HG03521 (cell line): ENCODE results near the gene CDCP1.
"Not testable (repeated sequence)": the region's sequence is repeated elsewhere in the genome, so short reads cannot be mapped to it uniquely, and the experiment has no call there.

ENCODE experiments used
- ATAC-seq: cut with Tn5 transposase; IDR thresholded peaks from one replicate; pipeline ENCODE4 v1.9.1; 2021; ENCODE audit warnings: mild to moderate bottlenecking, moderate library complexity; ENCODE audit not compliant: unreplicated experiment

The CDCP1 gene

DNA sequence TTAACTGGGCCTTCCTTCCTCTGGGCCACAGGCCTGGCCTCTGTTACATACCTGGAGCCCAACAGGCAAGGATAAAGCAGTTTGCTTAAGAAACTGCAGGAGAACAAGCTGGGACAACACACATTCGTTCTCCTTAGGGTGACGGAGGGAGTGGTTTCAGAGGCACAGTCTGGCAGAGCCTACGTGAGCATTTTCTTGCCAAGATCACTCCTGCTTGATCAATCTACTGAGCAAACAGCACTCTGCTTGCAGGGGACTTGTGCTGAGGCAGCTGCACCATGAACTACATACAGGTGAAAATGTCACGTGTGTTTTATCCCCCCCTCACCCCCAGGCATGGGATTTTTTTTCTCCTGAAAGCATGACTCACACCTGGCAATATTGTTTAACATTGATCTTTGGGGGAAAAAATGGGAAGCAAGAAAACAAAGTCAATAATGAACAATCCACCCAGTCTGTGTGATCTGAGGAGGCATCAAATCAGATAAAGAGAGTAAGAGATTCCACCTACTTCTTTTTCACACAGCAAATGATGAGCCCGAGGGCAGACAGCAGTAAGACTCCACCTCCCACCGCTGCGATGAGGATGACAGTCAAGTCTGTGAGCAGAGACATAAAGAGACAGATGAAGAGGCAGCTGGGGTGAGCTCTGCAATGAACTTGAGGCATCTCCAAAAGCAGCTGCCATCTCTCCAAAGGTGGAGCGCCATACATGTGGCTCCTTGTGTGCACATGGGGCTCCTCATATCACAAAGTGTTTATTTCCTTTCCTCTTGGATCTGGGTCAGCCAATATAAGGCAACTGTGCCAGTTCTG, 57.4 kb downstream of the CDCP1 start:
- ATAC-seq: no peak

DNA sequence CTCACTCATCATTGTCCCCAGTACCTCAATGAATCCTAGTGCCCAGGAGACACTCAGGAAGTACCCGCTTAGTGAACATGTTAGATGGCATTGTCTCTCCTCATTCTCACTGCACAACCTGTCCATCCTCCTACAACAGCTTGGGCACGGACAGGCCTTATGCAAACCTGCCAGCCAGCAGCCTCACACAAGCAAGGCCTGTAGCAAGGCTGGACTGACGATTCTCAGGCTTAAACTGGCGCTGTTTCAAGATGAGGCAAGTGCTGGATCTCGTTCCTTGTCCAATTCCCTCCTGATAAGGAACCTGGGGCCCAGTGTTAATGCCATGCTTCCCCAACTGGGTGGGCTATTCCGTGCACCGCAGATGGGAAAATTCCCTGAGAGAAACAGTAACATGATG, 59.0 kb downstream of the CDCP1 start:
- ATAC-seq: no peak

DNA sequence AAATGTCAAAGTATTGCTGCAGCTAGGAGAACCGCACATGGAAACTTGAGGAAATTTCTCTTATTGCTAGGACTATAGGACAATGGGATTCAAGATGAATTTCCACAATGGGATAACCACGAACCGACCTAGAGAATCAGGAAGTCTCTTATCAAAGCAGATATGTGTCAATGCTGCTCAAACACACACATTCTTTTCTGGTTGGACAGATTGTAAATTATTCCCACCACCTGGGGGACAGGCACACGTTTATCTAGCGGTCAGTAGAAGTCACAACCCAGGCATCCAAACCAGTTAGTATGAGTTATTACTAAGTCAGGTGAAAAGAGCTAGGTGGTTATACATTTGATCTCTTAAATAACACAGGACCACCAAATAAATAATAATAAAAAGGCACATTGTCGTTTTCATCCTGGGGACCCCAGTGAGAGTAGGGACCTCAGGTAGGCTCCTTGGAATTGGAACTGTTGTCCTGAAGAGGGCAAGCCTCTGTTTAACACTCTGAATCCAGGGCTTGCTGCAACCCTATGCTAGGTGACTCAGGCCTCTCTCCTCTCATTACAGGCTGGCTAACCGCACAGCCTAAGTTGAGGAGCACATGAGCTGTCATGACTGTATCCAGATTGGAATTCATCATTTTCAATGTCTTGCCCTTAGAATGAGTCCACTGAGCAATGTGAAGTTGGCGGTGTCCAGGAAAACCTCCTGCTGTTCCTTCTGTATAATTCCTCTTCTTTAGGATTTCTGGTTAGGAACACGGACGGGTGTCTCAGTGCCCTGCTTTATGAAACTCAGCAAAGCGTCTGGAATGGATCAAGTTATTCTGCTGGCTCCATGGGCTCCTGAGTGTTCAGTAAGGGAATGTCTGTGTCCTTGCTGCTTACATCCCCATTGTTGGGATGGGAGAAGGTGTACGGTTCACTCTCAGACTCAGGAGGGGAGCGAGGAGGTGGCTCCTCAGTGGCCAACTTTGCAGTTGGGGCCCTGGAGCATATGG, 61.1 kb downstream of the CDCP1 start:
- ATAC-seq: no peak

DNA sequence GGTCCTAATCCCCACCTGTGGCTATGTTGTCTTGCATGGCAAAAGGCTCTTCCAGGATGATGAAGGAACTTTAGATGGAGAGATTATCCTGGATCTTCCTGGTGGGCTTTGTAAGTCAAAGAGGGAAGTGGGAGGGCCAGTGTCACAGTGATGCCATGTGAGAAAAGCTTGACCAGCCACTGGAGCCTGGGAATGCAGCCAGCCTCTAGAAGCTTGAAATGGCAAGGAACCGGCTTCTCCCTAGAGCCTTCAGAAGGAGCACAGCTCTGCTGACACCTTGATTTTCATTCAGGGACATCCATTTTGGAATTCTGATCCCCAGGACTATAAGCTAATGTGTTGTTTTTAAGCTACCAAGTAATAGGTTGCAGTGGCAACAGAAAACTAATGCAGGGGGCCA, 61.8 kb downstream of the CDCP1 start:
- ATAC-seq: no peak

DNA sequence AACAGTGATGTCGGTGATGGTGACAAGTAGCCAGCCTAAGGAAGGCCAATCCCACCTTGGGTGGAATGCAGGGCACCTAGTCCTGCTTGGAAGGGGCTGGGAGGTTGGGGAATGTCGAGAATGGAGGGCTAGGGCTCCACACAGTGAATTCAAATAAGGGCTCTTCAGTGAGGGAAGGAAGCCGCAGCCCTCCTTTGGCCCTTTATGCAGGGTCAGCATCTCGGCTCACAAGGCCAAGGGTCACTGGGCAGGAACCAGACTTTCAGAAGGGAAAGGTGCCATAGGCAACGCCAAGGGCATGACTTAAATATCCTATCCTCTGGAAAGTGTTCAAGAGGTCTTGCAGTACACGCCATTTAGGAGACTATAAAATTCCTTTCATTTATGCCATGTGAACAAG, 63.2 kb downstream of the CDCP1 start:
- no peak for ATAC-seq

DNA sequence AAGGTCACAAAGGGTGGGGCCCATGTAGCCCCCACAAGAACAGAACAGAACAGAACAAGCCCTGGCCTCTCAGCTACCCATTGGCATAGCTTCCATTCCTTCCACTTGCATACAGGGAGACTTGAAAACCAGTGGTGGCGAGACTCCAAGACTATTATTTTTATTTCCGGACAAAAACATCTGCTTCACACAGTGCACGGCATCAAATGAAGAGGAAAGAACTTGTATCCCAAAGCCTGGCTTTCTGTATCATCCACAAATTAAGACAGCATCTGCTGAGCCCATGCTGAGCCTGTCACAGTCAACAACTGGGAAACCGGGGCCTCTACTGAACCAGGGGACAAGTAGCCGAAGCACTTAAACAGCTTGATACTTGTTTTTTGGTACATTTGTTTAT, 64.0 kb downstream of the CDCP1 start:
- ATAC-seq: no peak

DNA sequence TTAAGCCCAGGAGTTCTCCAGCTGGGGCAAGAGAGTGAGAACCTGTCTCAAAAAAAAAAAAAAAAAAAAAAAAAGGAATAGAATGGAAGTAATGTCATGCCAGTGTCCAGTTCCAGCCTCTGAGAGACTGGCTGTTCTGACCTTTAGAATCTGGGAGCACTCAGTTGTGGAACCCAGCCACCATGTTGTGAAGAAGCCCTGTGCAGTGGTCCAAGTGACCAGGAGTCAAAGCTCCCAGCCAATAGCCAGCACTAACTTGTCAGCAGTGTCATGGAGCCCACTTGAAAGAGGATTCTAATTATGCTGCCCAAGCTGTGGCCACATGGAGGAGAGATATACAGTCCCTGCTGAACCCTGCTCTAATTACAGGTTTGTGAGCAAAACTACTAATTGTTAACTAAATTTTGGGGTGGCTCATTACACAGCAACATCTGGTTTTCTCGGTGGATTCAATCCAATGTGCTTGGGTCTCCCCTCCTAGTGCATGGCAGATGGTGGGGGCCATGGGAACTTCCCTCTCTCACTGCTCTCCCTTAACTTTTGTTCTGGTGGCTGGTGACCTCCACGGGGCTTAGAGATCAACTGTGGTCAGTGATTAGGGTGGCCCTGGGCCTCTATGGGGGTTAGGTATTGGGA, 64.6 kb downstream of the CDCP1 start:
- ATAC-seq: no peak

DNA sequence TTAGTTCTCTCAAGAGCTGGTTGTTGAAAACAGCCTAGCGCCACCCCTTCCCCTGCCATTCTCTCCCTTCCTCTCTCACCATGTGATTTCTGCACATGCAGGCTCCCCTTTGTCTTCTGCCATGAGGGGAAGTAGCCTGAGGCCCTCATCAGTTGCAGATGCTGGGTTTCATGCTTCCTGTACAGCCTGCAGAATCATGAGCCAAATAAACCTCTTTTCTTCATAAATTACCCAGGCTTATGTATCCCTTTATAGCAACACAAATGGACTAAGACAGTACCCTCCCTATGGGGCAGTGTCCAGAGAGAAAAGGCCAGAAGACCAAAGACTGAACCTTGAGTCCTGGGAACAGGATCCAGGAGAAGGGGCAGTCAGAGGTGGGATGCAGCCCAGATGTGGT, 65.4 kb downstream of the CDCP1 start:
- ATAC-seq: no peak

DNA sequence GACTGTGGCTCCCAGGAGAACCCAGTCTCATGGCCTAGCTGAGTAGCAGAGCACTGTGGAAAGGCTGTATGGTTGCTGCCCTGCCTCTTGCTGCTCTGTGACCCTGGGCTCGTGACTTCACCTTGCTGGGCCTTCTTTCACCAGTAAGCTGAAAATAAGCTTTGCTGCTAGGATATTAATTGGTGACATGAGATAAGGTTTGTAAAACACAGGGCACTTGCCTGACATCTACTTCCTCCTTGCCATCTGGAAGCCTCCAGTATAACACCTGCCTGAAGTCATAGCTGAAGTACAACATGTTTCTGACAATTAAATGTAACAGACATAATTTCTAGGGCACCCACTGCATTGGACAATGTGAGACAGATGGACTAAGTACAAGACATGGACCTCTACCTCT, 66.5 kb downstream of the CDCP1 start:
- no peak for ATAC-seq

DNA sequence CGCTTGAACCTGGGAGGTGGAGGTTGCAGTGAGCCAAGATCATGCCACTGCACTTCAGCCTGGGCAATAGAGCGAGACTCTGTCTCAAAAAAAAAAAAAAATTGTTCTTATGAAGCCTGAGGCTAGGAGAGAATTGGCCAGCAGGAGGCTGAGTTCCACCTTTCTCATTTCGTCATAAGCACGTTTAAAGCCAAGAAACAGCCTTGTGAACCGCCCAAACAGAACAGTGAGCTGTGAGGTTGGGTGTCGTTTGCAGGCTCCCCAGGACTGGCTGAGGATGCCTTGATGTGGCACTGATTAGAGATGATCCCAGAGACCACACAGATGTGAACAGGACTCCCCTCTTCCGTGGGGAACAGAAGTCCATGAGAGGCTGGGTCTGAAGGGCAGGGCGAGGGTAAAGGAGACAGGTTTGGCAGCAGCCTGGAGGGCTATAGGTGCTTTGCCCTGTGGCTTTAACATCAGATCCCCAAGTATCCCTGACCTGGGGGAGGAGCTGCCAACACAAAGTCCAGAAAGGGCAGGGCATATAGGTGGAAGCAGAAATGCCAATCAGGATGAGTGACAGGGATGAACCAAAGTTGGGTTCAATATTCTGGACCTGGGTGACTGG, 67.2 kb downstream of the CDCP1 start:
- ATAC-seq: no peak

DNA sequence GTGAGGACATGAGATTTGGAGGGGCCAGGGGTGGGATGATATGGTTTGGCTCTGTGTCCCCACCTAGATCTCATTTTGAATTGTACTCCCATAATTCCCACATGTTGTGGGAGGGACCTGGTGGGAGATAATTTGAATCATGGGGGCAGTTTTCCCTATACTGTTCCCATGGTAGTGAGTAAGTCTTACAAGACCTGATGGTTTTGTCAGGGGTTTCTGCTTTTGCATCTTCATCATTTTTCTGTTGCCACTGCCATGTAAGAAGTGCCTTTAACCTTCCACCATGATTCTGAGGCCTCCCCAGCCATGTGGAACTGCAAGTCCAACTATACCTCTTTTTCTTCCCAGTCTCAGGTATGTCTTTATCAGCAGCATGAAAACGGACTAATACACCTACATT, 67.9 kb downstream of the CDCP1 start:
- not testable (repeated sequence) for ATAC-seq

DNA sequence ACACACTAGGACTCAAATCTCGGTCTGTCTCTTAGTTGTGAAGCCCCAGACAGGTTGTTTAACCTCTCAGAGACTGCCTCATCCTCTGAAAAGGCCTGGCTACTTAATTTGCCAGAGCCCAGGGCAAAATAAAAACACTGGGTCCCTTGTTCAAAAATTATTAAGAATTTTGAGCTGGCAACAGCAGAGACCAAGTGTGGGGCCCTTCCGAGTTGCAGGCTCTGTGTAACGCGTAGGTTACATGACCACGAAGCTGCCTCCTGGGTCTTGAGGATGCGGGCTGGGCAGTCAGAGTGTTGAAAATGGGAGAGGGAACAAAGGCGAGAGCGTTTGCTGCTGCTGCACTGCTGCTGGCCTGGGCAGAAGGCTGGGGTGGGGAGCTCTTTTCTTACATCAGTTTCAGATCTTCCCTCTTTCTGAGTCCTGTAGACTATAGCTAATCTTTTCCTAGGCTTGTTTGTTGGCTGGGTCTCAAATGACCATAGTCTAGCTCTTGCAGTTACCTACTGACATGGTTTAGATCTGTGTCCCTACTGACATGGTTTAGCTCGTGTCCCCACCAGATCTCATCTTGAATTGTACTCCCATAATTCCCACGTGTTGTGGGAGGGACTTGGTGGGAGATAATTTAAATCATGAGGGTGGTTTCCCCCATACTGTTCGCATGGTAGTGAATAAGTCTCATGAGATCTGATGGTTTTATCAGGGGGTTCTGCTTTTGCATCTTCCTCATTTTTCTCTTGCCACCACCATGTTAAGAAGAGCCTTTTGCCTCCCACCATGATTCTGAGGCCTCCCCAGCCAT, 70.2 kb downstream of the CDCP1 start:
- no peak for ATAC-seq

DNA sequence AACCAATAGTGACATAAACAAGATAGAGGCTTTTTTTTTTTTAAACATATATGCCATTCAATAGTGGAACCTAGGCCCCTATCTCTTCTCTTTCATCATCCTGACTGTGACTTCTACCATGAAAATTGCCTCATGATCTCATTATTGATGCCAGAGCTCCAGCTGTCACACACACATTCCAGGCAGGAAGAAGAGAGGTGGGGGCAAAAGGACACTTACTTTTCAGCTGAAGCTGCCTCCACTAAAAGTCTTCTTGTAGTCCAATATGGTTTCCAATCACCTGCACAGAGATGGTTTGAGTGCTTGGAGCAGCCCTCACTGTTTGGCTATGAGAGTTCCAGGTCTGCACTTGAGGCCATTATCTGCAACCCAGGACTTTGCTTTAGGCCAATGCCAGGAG, 75.1 kb downstream of the CDCP1 start:
- ATAC-seq: no peak

DNA sequence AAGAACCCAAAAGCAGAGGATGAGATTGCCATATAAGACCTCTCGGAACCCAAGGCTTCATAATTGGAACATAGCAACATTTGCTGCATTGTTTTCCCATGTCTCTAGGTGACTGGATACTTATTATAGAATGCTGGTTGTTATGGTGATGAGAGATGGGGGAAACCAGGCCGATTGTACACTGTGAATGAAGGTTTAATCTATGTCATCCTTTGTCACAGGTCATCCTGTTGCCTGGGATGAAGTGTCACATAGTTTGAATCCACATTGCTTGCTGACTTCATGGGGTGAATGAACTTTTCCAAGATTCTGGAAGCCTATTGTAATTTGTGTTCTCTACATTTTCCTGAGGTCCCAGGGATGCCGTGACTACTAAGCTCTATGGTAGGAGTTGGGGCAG, 78.2 kb downstream of the CDCP1 start:
- no peak for ATAC-seq

DNA sequence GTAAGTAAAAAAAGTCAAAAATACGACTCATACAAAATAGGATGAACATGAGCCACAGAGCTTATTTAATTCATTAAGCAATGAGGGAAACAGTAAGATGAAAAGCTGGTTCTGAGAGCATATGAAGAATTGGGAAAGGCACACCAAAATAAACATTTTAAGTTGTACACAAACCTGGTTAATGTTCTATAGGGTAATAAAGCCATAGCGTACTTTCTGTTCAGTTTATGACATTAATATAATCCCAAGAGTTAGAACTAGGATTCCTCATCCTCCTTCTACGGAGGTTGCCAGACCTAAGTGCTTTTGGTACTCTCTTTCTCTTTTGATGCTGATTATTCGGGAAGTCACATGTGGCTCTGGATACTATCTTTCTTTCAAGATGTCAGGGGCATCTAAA, 78.7 kb downstream of the CDCP1 start:
- ATAC-seq: no peak

DNA sequence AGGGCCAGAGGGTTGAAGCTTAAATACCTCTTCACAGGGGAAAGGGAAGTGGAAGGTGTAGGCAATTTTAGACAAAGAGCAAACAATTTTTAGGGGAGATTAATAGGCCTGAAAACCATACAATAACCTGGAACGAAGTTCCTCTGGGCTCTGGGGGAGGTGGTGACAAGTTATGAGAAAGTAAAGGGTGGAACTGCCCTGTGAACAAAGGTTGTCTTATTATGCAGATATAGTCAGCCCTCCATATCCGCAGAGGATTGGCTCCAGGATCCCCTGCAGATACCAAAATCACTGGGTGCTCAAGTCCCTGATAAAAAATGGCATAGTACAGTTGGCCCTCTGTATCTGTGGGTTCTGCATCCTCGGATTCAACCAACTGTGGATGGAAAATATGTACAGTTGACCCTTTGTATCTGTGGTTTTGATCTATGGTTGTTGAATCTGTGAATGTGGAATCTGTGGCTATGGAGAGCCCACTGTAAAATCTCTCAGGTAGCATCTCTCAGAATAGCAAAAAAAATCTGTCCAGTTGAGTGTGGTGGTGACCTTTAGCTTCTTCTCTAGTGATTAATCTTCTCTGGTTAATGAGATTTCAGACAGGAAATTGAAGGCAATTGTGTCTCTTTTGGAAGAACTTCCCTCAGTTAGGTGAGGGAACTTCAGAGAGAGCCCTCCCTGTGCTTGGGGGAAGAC, 79.9 kb downstream of the CDCP1 start:
- ATAC-seq: no peak

DNA sequence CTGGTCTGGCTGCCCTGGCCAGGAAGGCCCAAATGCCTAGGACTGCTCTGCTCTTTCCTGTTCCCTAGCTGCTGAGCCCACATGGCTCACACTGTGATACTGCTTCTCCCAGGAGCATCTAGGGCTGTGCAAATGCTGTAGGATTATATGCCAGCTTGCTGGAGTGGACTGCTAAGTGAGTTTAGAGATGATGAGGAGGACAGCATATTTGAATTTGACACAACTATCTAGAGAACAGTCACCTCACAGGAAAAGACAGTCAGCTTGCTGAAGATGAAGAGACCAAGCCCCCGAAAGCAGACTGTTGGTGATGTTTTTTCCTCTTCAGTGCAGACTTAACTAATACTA, 80.8 kb downstream of the CDCP1 start:
- ATAC-seq: no peak

DNA sequence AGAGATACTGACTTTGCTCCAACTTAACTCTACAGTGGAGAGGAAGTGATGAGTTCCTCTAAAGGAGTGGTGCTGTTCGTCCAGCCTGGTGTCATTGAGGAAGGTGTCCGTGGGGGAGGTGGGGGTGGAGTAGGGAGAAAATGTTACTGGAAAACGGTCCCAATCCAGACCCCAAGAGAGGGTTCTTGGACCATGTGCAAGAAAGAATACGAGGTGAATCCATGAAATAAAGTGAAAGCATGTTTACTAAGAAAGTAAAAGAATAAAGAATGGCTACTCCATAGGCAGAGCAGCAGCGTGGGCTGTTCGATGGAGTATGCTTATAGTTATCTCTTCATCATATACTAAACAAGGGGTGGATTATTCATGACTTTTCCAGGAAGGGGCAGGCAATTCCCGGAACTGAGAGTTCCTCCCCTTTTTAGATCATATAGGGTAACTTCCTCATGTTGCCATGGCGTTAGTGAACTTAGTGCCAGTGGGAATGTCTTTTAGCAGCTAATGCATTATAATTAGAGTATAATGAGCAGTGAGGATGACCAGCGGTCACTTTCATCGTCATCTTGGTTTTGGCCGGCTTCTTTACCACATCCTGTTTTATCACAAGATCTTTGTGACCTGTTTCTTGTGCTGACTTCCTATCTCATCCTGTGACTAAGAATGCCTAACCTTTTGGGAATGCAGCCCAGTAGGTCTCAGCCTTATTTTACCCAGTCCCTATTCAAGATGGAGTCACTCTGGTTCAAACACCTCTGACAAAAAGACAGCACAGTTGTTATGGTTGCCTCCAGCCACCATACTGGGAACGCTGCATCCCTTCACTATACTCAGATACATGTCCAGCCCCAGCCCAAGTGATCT, 81.4 kb downstream of the CDCP1 start:
- no peak for ATAC-seq

DNA sequence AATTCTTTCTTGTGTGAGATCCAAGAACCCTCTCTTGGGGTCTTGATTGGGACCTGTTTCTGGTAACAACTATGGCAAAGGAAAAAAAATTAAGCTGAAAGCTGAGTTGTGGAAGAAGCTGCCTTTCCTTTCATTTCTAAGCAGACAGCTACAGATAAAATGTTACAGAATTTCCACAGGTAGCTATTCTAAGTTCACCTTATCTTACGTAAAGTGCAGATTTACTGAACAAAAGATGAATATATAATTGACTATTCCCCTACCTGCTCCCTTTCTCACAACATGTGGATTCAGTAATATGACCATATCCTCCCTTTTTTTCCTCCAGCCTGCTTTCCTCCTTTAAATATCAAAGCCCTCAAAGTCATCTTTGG, 83.5 kb downstream of the CDCP1 start:
- no peak for ATAC-seq
